ENCODE data around the gene NAPB. TPM values are rescaled to one million over a fixed set of nuclear protein-coding genes. Genes with fewer than 3 reads are reported as not detected.

NAPB gene
- total RNA-seq, 1 experiment from 2014 or later = 10.1 TPM

DNA sequence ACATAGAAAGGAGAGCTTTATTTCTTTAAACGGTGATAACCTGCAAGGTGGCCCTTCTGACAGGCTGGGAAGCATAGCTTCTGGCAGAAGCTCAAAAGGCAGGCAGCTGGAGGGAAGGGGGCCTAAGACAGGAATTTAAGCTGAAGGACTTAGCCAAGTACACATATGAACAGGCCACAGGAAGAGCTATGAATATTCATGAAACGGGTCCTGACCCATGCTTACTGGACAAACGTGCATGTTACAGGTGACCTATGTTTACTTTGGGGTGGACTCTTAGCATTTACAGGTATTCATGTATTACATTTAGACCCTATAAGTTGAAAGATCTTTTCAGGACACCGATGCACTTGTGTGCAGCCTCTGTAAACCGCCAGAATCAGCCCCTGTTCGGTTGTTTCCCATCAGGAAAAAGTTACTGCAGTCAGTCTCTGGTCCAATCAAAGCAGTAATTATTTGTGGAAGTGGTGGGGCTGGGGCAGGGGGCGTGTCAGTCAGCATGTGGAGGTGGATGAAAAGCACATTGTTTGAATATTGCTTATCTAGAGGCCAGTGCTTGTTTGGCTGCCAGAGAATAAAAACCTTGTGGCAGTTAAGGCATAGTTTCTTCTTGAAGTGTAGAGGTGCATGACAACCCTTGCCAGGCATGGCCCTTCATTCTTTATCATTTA lies 62.2 kb downstream of the NAPB start:
- H3K27me3 Mint-ChIP-seq (ENCODE audit: insufficient read depth, unreplicated experiment) = no peaks in the 10 kb centered on the region
- CTCF ChIA-PET = interaction anchor here (1.4 to 1.9 kb wide), 2 partner anchors 9 to 667 kb away, joined by 5 to 16 read pairs; partner anchors contain the start of gene NXT1
- peak overlapping the region; percentile 91 for H3K4me3 Mint-ChIP-seq (ENCODE audit: unreplicated experiment)

DNA sequence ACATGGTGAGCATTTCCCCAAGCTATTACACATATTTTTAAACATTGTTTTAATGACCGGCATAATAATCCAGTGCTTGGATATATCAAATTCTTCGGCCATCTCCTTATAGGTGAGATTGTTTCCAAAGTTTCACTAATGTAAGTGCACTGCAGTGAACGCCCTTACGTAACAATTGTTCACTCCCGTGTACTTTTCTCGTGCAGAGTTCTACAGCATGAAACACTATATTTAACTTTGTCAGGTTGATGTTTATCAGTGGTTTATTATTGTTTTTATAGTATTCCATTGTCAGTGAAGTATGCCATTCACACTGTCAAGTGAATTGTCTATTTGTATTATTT lies 62.8 kb downstream of the NAPB start:
- POLR2A ChIA-PET = interaction anchor here (0.6 to 3.2 kb wide), 9 partner anchors 9 to 846 kb away, joined by 3 to 41 read pairs (median 5); partner anchors contain the start of gene NXT1
- H3K36me3 ChIP-seq (ENCODE audit: control insufficient read depth, insufficient read depth, low read length) = 0 out of 2 replicates have a peak, but pooled peaks cover 2% of the 10 kb centered on the region
- no peaks in the 10 kb centered on the region for H3K27me3 Mint-ChIP-seq (ENCODE audit: insufficient read depth, unreplicated experiment)
- no peak for DNase-seq
- no peaks in the 10 kb centered on the region for H3K9me3 ChIP-seq
- no TSS peak for BruUV-seq (replicated peaks)
- H3K4me3 Mint-ChIP-seq (ENCODE audit: unreplicated experiment) = peak overlapping the region; percentile 91
- CTCF ChIA-PET = interaction anchor here (0.9 to 1.9 kb wide), 5 partner anchors 8 to 667 kb away, joined by 4 to 16 read pairs (median 5); partner anchors contain the start of genes NAPB and NXT1
- no peaks in the 10 kb centered on the region for H3K27me3 ChIP-seq (replicated peaks; ENCODE audit: control insufficient read depth, insufficient read depth, low read length)
- TF ChIP-seq, protein P1, sequence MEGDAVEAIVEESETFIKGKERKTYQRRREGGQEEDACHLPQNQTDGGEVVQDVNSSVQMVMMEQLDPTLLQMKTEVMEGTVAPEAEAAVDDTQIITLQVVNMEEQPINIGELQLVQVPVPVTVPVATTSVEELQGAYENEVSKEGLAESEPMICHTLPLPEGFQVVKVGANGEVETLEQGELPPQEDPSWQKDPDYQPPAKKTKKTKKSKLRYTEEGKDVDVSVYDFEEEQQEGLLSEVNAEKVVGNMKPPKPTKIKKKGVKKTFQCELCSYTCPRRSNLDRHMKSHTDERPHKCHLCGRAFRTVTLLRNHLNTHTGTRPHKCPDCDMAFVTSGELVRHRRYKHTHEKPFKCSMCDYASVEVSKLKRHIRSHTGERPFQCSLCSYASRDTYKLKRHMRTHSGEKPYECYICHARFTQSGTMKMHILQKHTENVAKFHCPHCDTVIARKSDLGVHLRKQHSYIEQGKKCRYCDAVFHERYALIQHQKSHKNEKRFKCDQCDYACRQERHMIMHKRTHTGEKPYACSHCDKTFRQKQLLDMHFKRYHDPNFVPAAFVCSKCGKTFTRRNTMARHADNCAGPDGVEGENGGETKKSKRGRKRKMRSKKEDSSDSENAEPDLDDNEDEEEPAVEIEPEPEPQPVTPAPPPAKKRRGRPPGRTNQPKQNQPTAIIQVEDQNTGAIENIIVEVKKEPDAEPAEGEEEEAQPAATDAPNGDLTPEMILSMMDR (IDR thresholded peaks at IDR 0.05; ENCODE audit: insufficient read depth in 1 of 2, low read depth in 1 of 2, low read length in 1 of 2, severe bottlenecking in 1 of 2, unreplicated experiment in 1 of 2) = no peak
- H3K4me1 Mint-ChIP-seq (ENCODE audit: low read depth, unreplicated experiment) = peaks cover 14% of the 10 kb centered on the region
- peak overlapping the region; percentile 98 for H3K27ac Mint-ChIP-seq (ENCODE audit: unreplicated experiment)
- peaks cover 57% of the 10 kb centered on the region for H3K36me3 Mint-ChIP-seq (ENCODE audit: insufficient read depth, unreplicated experiment)
- H3K9me3 Mint-ChIP-seq (ENCODE audit: unreplicated experiment) = no peaks in the 10 kb centered on the region
- H3K4me1 ChIP-seq = peaks cover 23% of the 10 kb centered on the region; the same call in 1 of the 2 replicates
- intact Hi-C loops (cut with micrococcal nuclease; ENCODE audit: unreplicated experiment) = loop anchor here (1.0 to 10.0 kb wide), 3 partner anchors 8 to 774 kb away; partner anchors contain the start of genes CST9, FOXA2 and NXT1
- peak overlapping the region; percentile 33 for H3K4me3 ChIP-seq (ENCODE audit: low read depth, low read length)

More for the DNA sequence above, 62.2 kb downstream of the NAPB start:
- 0 out of 2 replicates have a peak, but pooled peaks cover 2% of the 10 kb centered on the region for H3K36me3 ChIP-seq (ENCODE audit: control insufficient read depth, insufficient read depth, low read length)
- Mint-ChIP-seq H3K9me3 (ENCODE audit: unreplicated experiment) (no peaks in the 10 kb centered on the region), H3K36me3 (ENCODE audit: insufficient read depth, unreplicated experiment) (peaks cover 55% of the 10 kb centered on the region), H3K27ac (ENCODE audit: unreplicated experiment) (peak overlapping the region; percentile 98), H3K4me1 (ENCODE audit: low read depth, unreplicated experiment) (peaks cover 15% of the 10 kb centered on the region)
- no peaks in the 10 kb centered on the region for H3K27me3 ChIP-seq (replicated peaks; ENCODE audit: control insufficient read depth, insufficient read depth, low read length)
- DNase-seq = peak in 1 of 2 experiments; percentile 18
- no peaks in the 10 kb centered on the region for H3K9me3 ChIP-seq
- TF ChIP-seq, protein P1 (IDR thresholded peaks at IDR 0.05; ENCODE audit: insufficient read depth in 1 of 2, low read depth in 1 of 2, low read length in 1 of 2, severe bottlenecking in 1 of 2, unreplicated experiment in 1 of 2) = no peak
- intact Hi-C loops (cut with micrococcal nuclease; ENCODE audit: unreplicated experiment) = loop anchor here (1.0 to 10.0 kb wide), 3 partner anchors 9 to 774 kb away; partner anchors contain the start of genes CST9, FOXA2 and NXT1
- POLR2A ChIA-PET = interaction anchor here (0.8 to 3.2 kb wide), 2 partner anchors 9 to 270 kb away, joined by 3 to 41 read pairs; partner anchors contain the start of gene NXT1
- no TSS peak for BruUV-seq (replicated peaks)
- H3K4me3 ChIP-seq (ENCODE audit: low read depth, low read length) = peak overlapping the region; percentile 2; the same call in 1 of the 2 replicates
- H3K4me1 ChIP-seq = peaks cover 23% of the 10 kb centered on the region; the same call in 1 of the 2 replicates
